Measurements from ENCODE around the gene FAP.

FAP gene

DNA sequence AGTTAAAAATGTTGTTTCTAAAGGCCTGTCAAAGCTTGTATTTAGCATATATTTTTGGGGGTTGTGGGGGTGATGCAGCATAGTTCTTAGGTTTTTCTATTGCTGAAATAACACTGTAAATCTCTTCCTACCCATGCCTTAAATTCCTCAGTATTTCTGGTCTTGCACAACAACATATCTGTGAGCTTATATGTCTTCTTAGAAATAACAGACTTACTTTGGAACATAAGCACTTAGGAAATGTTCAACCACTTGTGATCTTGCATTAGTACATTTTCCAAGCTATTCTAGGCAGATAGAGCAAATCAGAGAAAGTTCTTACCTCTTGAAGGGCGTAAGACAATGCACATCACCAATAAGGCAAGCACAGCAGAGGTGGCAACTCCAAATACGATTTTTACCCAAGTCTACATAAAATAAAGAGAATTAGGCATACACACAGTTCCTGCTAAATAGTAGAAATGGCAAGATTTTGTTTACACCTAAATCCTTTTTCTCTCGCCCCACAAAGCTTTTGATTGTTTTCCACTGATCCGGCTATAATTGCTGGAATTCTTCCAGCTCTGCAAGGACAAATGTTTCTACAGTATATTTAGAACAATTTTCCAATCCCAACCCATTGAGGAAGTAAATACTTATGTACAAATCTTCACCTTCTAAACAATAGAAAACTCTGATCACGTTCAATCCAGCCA lies 512 bp downstream of the FAP start:
- peak; percentile 39 for DNase-seq (ENCODE audit: low read depth)

GRCh38 chr2:162241571-162241970 lies 1.7 kb downstream of the FAP start:
- no peak for DNase-seq (ENCODE audit: low read depth)

GRCh38 chr2:162234620-162235462 lies 8.4 kb downstream of the FAP start:
- DNase-seq (ENCODE audit: low read depth): no peak

DNA sequence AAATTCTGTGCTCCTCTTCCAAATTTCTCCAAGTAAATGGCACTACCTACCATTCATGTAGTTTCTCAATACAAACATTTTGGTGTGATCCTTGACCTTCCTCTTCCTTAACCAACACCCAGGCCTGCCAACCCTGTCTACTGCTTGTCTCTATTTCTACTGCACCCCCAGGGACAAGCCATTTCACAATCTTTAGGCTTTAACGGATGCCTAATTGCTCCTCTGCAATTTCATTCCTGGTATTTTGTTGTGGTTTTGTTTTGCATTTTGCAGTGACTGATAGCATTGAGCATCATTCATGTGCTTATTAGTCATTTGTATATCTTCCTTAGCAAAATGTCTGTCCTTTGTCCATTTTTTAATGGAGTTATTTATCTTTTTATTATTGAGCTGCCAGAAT lies 10.0 kb downstream of the FAP start:
- DNase-seq (ENCODE audit: low read depth): peak; percentile 66

GRCh38 chr2:162232671-162233070 lies 10.6 kb downstream of the FAP start:
- no peak for DNase-seq (ENCODE audit: low read depth)

GRCh38 chr2:162232027-162232426 lies 11.2 kb downstream of the FAP start:
- DNase-seq (ENCODE audit: low read depth): no peak

- no peak for DNase-seq (ENCODE audit: low read depth)
Measured at GRCh38 chr2:162230761-162231160, 12.5 kb downstream of the FAP start.

- DNase-seq (ENCODE audit: low read depth): no peak
Measured at GRCh38 chr2:162226836-162227235, 16.4 kb downstream of the FAP start.

DNA sequence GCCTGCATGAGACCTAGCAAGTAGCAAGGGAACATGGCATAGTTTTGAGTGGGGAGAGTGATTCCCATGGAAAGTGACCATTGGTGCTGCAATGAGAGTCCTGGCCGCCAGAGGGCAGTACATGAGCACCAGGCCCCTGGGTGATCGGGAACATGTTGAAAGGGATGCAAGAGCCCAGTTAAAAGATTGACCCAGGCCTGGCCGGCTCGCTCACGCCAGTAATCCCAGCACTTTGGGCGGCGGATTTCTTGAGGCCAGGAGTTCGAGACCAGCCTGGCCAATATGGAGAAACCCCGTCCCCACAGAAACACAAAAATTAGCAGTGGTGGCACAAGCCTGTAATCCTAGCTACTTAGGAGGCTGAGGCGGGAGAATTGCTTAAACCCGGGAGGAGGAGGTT lies 22.2 kb downstream of the FAP start:
- peak; percentile 32 for DNase-seq (ENCODE audit: low read depth)

GRCh38 chr2:162220368-162220767 lies 22.9 kb downstream of the FAP start:
- no peak for DNase-seq (ENCODE audit: low read depth)

GRCh38 chr2:162219426-162219825 lies 23.8 kb downstream of the FAP start:
- no peak for DNase-seq (ENCODE audit: low read depth)

DNA sequence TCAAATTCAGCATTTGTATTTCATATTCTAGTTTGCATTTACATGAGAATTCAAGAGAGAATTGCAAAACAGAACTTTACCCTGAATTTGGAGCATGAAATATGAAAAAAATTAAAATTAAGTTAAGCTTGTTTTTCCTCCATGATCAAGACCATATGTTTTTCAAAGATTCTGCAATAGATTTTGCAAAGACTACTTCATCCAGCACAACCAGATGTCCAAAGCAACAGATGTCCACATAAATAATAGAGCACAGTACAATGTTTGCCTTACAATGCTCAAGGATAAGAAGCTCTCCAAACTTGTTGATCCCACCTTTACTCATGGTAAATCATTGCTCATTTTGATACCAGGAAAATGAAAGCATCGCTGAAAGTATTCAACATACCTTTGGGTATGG lies 25.6 kb downstream of the FAP start:
- no peak for DNase-seq (ENCODE audit: low read depth)

DNA sequence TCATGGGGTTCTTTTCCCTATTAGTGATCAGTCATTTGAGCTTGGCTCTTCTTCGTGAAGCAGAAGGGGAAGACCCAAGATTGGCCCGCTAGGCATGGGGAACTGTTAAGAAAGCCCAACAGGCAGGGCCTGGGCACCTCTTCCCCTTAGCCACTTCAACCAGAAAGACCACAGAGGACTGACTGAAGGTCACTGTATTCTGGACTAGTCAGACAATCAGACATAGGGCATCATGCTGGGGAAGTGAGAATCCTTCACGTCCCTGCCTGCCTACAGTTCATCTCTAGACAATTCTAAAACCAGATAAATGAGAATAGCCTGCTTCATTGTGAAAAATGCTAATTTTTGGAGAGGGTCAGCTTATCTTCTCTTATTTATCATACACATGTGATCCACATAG lies 28.1 kb downstream of the FAP start:
- DNase-seq (ENCODE audit: low read depth): no peak

DNA sequence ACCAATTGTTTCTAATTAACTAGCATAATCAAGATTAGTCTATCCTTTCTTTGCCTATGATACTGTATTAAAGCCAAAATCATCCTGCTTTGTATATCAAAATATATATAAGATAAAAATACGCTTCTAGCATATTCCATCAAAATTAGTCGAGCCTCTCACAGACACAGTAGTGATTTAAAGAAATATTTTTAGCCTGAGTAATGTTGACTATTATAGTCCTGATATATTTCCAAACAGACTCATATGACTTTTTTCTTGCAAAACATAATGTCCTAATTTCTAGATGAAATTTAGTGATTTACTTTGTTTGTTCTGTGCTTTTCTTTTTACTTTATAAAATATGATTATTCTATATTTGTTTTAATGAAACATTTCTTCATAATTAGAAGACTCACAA lies 30.9 kb downstream of the FAP start:
- DNase-seq (ENCODE audit: low read depth): no peak

GRCh38 chr2:162211732-162212131 lies 31.5 kb downstream of the FAP start:
- DNase-seq (ENCODE audit: low read depth): no peak

DNA sequence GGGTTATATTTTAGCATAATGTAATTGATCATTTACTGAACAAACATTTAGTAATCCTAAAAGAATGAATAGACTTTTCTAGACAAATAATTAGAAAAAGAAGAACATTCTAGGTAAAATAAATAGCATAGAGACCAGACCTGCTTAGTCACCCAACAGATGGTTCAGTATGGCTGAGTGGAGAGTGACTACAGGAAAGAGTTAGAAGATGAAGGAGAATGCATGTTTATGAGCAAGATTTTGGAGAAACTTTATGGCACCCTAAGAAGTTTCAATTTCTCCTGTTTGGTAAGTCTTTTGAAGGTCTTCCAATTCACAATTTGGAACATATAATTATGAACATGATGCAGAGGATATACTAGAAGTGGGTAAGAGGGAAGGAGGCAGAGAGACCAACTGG lies 32.9 kb downstream of the FAP start:
- no peak for DNase-seq (ENCODE audit: low read depth)

DNA sequence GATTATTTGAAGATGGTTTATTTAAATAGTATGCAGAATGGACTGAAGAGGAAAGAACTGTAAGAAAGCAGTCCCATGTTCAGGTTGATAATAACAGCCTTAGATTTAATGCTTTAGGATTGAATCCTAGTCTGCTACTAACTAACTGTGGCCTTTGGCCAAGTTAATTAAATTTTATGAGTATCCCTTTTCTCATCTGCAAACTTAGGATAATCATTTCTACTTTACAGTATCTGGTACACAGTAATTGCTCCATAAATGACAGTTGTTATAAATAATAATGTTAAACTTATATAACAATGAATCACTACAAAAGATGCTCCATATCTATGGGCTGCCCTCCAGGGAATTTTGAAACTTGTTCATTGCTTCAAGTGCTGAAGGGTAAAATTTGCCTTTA lies 41.0 kb downstream of the FAP start:
- DNase-seq (ENCODE audit: low read depth): no peak

DNA sequence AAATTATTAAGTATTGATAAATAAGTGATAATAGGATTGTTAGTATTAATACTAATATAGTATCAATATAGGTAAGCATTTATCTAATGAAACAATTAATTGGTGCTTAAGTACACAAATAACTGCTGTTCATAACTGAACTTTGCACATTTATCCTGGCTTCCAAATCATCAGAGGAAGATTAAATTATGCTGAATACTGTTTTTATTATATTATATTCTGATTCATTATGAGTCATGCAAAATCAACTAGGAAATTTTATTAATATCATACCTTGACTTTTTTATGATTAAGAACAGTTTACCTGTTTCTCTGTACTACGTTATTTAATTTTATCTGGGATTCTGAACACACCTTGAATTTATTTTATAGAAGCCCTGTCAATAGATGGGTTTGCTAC lies 42.6 kb downstream of the FAP start:
- DNase-seq (ENCODE audit: low read depth): no peak

- DNase-seq (ENCODE audit: low read depth): no peak
Measured at GRCh38 chr2:162199913-162200312, 43.3 kb downstream of the FAP start.

- no peak for DNase-seq (ENCODE audit: low read depth)
Measured at GRCh38 chr2:162198239-162198638, 45.0 kb downstream of the FAP start.

DNA sequence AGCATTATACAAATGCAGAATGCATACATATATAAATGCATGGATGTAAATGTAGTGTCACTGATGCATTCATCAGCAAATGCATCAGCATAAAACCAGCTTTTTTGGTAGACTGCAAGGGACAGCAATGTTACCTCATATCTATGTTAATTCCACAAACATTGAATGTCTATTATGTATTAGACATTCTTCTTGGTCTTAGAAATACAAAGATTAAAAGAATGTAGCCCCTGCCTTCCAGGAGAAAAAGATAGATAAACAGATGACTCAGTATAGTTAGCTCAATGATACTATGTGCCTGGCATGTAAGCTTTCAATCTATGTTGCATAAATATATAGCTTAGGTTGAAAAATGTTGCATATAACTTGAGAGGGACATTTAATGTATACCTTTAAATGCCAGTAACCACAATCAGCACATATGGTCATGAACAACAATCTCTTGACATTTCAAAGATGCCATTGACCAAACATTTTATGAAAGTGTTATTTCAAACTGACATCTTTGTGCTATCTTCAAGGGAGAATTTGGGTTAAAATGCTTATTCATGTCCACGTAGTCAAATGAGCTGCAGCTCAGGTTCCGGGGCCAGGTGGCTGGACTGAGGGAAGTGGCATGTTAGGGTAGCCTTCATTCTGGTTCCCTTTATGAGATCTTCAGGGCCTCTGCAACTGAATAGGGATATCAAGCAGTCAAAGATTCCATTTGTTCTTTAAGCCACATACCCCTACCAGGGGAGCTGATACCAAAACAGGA lies 46.0 kb downstream of the FAP start:
- no peak for DNase-seq (ENCODE audit: low read depth)

DNA sequence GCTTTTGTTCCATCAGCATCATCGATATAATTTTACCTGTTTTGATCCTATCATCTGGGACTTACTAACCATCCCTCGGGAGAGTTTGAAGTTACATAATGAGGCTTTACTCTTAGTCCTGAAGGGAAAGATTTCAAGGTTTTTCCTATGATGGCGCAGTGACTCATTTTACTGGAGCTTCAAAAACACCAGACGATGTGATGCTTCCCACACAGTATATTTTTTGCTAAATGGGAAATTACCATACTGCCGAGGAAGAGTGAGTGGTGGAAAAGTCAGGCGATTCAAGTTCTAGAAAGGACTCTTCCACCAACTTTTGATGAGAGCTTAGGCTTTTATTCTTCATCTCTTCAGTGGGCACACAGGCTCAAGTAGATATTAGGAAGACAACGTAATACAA lies 46.6 kb downstream of the FAP start:
- no peak for DNase-seq (ENCODE audit: low read depth)

DNA sequence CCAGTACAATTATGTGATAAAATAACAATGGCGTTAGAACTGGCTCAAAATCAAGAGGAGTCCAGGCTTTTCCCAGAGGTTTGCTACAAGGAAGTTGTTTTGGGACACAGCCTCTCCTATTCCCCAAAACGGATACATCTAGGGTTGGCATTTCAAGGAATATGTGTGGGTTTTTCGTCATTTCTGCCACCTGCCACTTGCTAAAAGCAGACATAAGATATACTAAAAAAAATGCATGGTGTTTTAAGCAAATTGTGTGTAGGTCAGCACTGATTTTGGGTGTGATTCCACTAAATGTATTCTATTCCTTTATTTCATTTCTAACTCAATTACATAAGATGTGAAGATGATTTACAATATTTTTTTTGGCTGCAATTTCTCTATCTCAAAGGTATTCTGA lies 54.8 kb downstream of the FAP start:
- DNase-seq (ENCODE audit: low read depth): no peak

All from GM04504 (cell line).